H9 (cell line): ENCODE data around the gene CNTD1. TPM values are rescaled to one million over a fixed set of nuclear protein-coding genes. Genes with fewer than 3 reads are reported as not detected.

Source experiments
- DNase-seq: peaks from one replicate; pipeline ENCODE4 v3.0.0-alpha.2; 2017
- H2AFZ ChIP-seq: one replicate; pipeline ENCODE4 v1.6.1; 2013; ENCODE audit warnings: mild to moderate bottlenecking, low read length, control low read depth, moderate library complexity
- H2AK5ac ChIP-seq: 2 replicates; pipeline ENCODE4 v1.6.1; 2013; ENCODE audit warnings: low read length, control low read depth, mixed read lengths; ENCODE audit not compliant: insufficient read length
- H2BK120ac ChIP-seq: one replicate; pipeline ENCODE4 v1.6.1; 2013; ENCODE audit warnings: low read depth, mild to moderate bottlenecking, low read length, control low read depth, inconsistent platforms; ENCODE audit not compliant: poor library complexity, severe bottlenecking
- H2BK12ac ChIP-seq: 2 replicates; pipeline ENCODE4 v1.6.1; 2013; ENCODE audit warnings: low read length, control low read depth, mixed read lengths, low read depth; ENCODE audit not compliant: insufficient read length
- H2BK15ac ChIP-seq: 2 replicates; pipeline ENCODE4 v1.6.1; 2013; ENCODE audit warnings: low read depth, low read length, control low read depth
- H2BK20ac ChIP-seq: one replicate; pipeline ENCODE4 v1.6.1; 2013; ENCODE audit warnings: low read depth, mild to moderate bottlenecking, low read length, control low read depth, inconsistent platforms; ENCODE audit not compliant: poor library complexity, severe bottlenecking
- H2BK5ac ChIP-seq: 2 replicates; pipeline ENCODE4 v1.6.1; 2013; ENCODE audit warnings: low read length, control low read depth, mixed read lengths; ENCODE audit not compliant: insufficient read length
- H3K14ac ChIP-seq: 2 replicates; pipeline ENCODE4 v1.6.1; 2013; ENCODE audit warnings: low read length, control low read depth; ENCODE audit not compliant: insufficient read depth
- H3K18ac ChIP-seq: 2 replicates; pipeline ENCODE4 v1.6.1; 2013; ENCODE audit warnings: low read depth, mild to moderate bottlenecking, mixed read lengths, low read length, control low read depth; ENCODE audit not compliant: insufficient read length
- H3K23ac ChIP-seq: 2 replicates; pipeline ENCODE4 v1.6.1; 2013; ENCODE audit warnings: low read length, control low read depth, mixed read lengths, low read depth; ENCODE audit not compliant: insufficient read length
- H3K23me2 ChIP-seq: 2 replicates; pipeline ENCODE4 v1.6.1; 2013; ENCODE audit warnings: low read depth, mild to moderate bottlenecking, mixed read lengths, low read length, control low read depth; ENCODE audit not compliant: insufficient read length, poor library complexity, severe bottlenecking
- H3K27ac ChIP-seq: 2 replicates; pipeline ENCODE4 v1.5.1; 2013; ENCODE audit warnings: low read length, control low read depth, mixed read lengths, low read depth; ENCODE audit not compliant: insufficient read length
- H3K27me3 ChIP-seq: 2 replicates; pipeline ENCODE4 v1.6.1; 2013; ENCODE audit warnings: low read length, control low read depth, inconsistent platforms; ENCODE audit not compliant: insufficient read depth
- H3K4ac ChIP-seq: 2 replicates; pipeline ENCODE4 v1.6.1; 2013; ENCODE audit warnings: low read depth, mild to moderate bottlenecking, control low read depth, inconsistent platforms, low read length, moderate library complexity
- H3K4me1 ChIP-seq: 2 replicates; pipeline ENCODE4 v1.6.1; 2013; ENCODE audit warnings: low read length, control low read depth, inconsistent platforms; ENCODE audit not compliant: insufficient read depth
- H3K4me2 ChIP-seq: 2 replicates; pipeline ENCODE4 v1.6.1; 2013; ENCODE audit warnings: low read length, control low read depth, mixed read lengths; ENCODE audit not compliant: insufficient read length, insufficient read depth
- H3K56ac ChIP-seq: 2 replicates; pipeline ENCODE4 v1.6.1; 2013; ENCODE audit warnings: low read depth, mild to moderate bottlenecking, mixed read lengths, low read length, control low read depth; ENCODE audit not compliant: insufficient read length
- H3K79me1 ChIP-seq: 2 replicates; pipeline ENCODE4 v1.6.1; 2013; ENCODE audit warnings: low read depth, mild to moderate bottlenecking, moderate library complexity, low read length, control low read depth, inconsistent platforms; ENCODE audit not compliant: insufficient read depth, poor library complexity, severe bottlenecking
- H3K79me2 ChIP-seq: 2 replicates; pipeline ENCODE4 v1.6.1; 2013; ENCODE audit warnings: low read length, control low read depth, inconsistent platforms; ENCODE audit not compliant: insufficient read depth
- H3K9ac ChIP-seq: 2 replicates; pipeline ENCODE4 v1.6.1; 2013; ENCODE audit warnings: low read length, control low read depth, mixed read lengths; ENCODE audit not compliant: insufficient read length; ENCODE audit errors: extremely low read depth
- H3K9me3 ChIP-seq: one replicate; pipeline ENCODE4 v1.6.1; 2013; ENCODE audit warnings: low read depth, low read length, inconsistent platforms; ENCODE audit not compliant: control insufficient read depth
- H3T11ph ChIP-seq: one replicate; pipeline ENCODE4 v1.6.1; 2013; ENCODE audit warnings: mild to moderate bottlenecking, low read length, control low read depth, inconsistent platforms
- H4K20me1 ChIP-seq: one replicate; pipeline ENCODE4 v1.6.1; 2013; ENCODE audit not compliant: control insufficient read depth, insufficient read length, insufficient read depth
- H4K5ac ChIP-seq: 2 replicates; pipeline ENCODE4 v1.6.1; 2013; ENCODE audit warnings: low read depth, mild to moderate bottlenecking, mixed read lengths, low read length, control low read depth; ENCODE audit not compliant: insufficient read length
- H4K8ac ChIP-seq: replicated peaks from 2 replicates; pipeline ENCODE4 v1.6.1; 2013; ENCODE audit warnings: low read length, control low read depth, mixed read lengths, low read depth; ENCODE audit not compliant: insufficient read length
- H4K91ac ChIP-seq: 2 replicates; pipeline ENCODE4 v1.6.1; 2013; ENCODE audit warnings: low read depth, mild to moderate bottlenecking, moderate library complexity, mixed read lengths, low read length, control low read depth; ENCODE audit not compliant: insufficient read length
- H3K27ac Mint-ChIP-seq, 3 experiments: 2 replicates in 2 of 3; 3 replicates in 1 of 3; pipeline ENCODE4 v1.8.0; 2020 to 2021; ENCODE audit warnings: mixed read lengths in 3 of 3, mild to moderate bottlenecking in 1 of 3, moderate library complexity in 1 of 3
- H3K27me3 Mint-ChIP-seq: 2 replicates; pipeline ENCODE4 v1.8.0; 2021; ENCODE audit warnings: low read depth, mild to moderate bottlenecking, moderate library complexity, mixed read lengths
- H3K36me3 Mint-ChIP-seq, 3 experiments: 2 replicates in 2 of 3; 3 replicates in 1 of 3; pipeline ENCODE4 v1.8.0; 2020 to 2021; ENCODE audit warnings: low read depth in 3 of 3, mixed read lengths in 3 of 3; ENCODE audit not compliant: insufficient read depth in 1 of 3
- H3K4me1 Mint-ChIP-seq, 2 experiments: 2 replicates each; pipeline ENCODE4 v1.8.0; 2020; ENCODE audit warnings: mixed read lengths in 2 of 2
- H3K4me3 Mint-ChIP-seq, 2 experiments: 2 replicates in 1 of 2; 3 replicates in 1 of 2; pipeline ENCODE4 v1.8.0; 2020 to 2021; ENCODE audit warnings: mild to moderate bottlenecking in 2 of 2, mixed read lengths in 2 of 2, moderate library complexity in 1 of 2
- H3K9me3 Mint-ChIP-seq, 2 experiments: 2 replicates in 1 of 2; 3 replicates in 1 of 2; pipeline ENCODE4 v1.8.0; 2020; ENCODE audit warnings: mild to moderate bottlenecking in 2 of 2, mixed read lengths in 2 of 2, moderate library complexity in 1 of 2
- WGBS: extraction: QIAGEN DNeasy Blood & Tissue Kit; methylation state at CpG from one replicate; pipeline ENCODE4 v1.1.7; 2013; ENCODE audit warnings: missing lambda C conversion rate, low lambda C conversion rate, mixed read lengths; ENCODE audit not compliant: insufficient read length; ENCODE audit errors: extremely low coverage; 5-methylcytosine and 5-hydroxymethylcytosine counted together
- total RNA-seq: library from RNA; stranded (reverse); gene quantifications from 2 replicates; pipeline ENCODE4 v1.2.1, GENCODE V29; 2021
- TF ChIP-seq, protein P1 (sequence below): fragments of 200-600 bp; sonication (generic); conservative IDR thresholded peaks from 3 replicates; pipeline ENCODE4 v1.8.0; 2021; ENCODE audit warnings: antibody characterized with exemption, mild to moderate bottlenecking

CNTD1 gene
- total RNA-seq, 1 experiment from 2014 or later: not detected

DNA sequence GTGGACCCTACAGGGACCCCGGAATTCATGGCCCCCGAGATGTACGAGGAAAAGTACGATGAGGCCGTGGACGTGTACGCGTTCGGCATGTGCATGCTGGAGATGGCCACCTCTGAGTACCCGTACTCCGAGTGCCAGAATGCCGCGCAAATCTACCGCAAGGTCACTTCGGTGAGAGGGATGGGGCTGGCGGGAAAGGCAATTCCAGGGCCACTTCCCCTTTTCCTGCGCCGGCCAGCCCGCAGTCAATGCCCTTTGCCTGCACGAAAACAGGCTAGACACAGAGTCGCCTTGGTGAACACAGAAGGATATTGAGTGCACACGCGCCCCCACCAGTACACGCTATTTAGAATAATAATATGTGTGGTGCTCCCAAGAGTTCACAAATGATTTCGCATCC is 14.3 kb upstream of the CNTD1 start:
- Histone ChIP-seq H4K20me1 (no peaks in the 10 kb centered on the region), H3K79me2 (no peaks in the 10 kb centered on the region), H3K27me3 (peaks cover 10% of the 10 kb centered on the region; the same call in 1 of the 2 replicates), H3K9ac (no peak overlapping the region), H3K9me3 (no peaks in the 10 kb centered on the region), H2BK12ac (no peak overlapping the region), H4K5ac (no peak overlapping the region), H3K56ac (no peak overlapping the region), H3K23ac (no peak overlapping the region), H4K8ac (no peak overlapping the region), H3K4ac (no peak overlapping the region), H2BK5ac (no peak overlapping the region), H3K4me1 (no peaks in the 10 kb centered on the region), H2BK15ac (no peak overlapping the region), H3T11ph (no peak overlapping the region), H3K4me2 (no peak overlapping the region), H3K18ac (no peak overlapping the region), H3K27ac (no peak overlapping the region), H3K79me1 (no peaks in the 10 kb centered on the region), H3K23me2 (peaks cover 8% of the 10 kb centered on the region), H2BK20ac (no peak overlapping the region), H4K91ac (no peak overlapping the region), H3K14ac (no peak overlapping the region; the same call in 1 of the 2 replicates), H2AFZ (no peak overlapping the region), H2BK120ac (no peak overlapping the region), H2AK5ac (no peak overlapping the region)
- H3K9me3 Mint-ChIP-seq: no peaks in the 10 kb centered on the region
- H3K27ac Mint-ChIP-seq: no peak overlapping the region
- WGBS: no CpG with 5 or more reads among the region's 25 CpGs
- H3K4me3 Mint-ChIP-seq: no peak overlapping the region
- H3K4me1 Mint-ChIP-seq: peaks cover 20 to 22% of the 10 kb centered on the region in 2 experiments
- peaks cover 28% of the 10 kb centered on the region for H3K27me3 Mint-ChIP-seq
- H3K36me3 Mint-ChIP-seq: peaks cover 0 to 3% (median under 1%) of the 10 kb centered on the region in 3 experiments; a peak in 4 of 7 replicates
- TF ChIP-seq, protein P1, sequence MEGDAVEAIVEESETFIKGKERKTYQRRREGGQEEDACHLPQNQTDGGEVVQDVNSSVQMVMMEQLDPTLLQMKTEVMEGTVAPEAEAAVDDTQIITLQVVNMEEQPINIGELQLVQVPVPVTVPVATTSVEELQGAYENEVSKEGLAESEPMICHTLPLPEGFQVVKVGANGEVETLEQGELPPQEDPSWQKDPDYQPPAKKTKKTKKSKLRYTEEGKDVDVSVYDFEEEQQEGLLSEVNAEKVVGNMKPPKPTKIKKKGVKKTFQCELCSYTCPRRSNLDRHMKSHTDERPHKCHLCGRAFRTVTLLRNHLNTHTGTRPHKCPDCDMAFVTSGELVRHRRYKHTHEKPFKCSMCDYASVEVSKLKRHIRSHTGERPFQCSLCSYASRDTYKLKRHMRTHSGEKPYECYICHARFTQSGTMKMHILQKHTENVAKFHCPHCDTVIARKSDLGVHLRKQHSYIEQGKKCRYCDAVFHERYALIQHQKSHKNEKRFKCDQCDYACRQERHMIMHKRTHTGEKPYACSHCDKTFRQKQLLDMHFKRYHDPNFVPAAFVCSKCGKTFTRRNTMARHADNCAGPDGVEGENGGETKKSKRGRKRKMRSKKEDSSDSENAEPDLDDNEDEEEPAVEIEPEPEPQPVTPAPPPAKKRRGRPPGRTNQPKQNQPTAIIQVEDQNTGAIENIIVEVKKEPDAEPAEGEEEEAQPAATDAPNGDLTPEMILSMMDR: no peak
- DNase-seq: peak; percentile 33
